Astrocyte (in vitro differentiated cells and primary cell): Measurements from ENCODE around the gene ISL1. TPM values are rescaled to one million over a fixed set of nuclear protein-coding genes. Genes with fewer than 3 reads are reported as not detected.

Experiments
- DNase-seq: peaks from one replicate; pipeline ENCODE4 v3.0.0-alpha.2; 2010; ENCODE audit warnings: low read depth
- FAIRE-seq: peaks from 2 replicates; lab custom pipeline; 2011; peaks lifted over from hg19 to GRCh38; lab: Jason Lieb, UNC
- H2AFZ ChIP-seq: 2 replicates; pipeline ENCODE4 v1.6.0; 2012; ENCODE audit warnings: low read depth, low read length, inconsistent platforms
- H3K27ac ChIP-seq: 2 replicates; pipeline ENCODE4 v1.5.1; 2011; ENCODE audit warnings: low read depth, low read length, inconsistent platforms
- H3K27me3 ChIP-seq: 2 replicates; pipeline ENCODE4 v1.6.0; 2011; ENCODE audit warnings: low read length, inconsistent platforms; ENCODE audit not compliant: insufficient read depth
- H3K36me3 ChIP-seq: 2 replicates; pipeline ENCODE4 v1.5.1; 2011; ENCODE audit warnings: low read length, inconsistent platforms; ENCODE audit not compliant: insufficient read depth
- H3K4me1 ChIP-seq: 2 replicates; pipeline ENCODE4 v1.5.1; 2011; ENCODE audit warnings: low read length, inconsistent platforms; ENCODE audit not compliant: insufficient read depth
- H3K4me2 ChIP-seq: 2 replicates; pipeline ENCODE4 v1.6.0; 2012; ENCODE audit warnings: low read length, inconsistent platforms
- H3K4me3 ChIP-seq: 2 replicates; pipeline ENCODE4 v1.5.1; 2011; ENCODE audit warnings: low read depth, mild to moderate bottlenecking, low read length, inconsistent platforms; ENCODE audit not compliant: insufficient read depth
- H3K79me2 ChIP-seq: 2 replicates; pipeline ENCODE4 v1.6.0; 2012; ENCODE audit warnings: mild to moderate bottlenecking, low read length, inconsistent platforms; ENCODE audit not compliant: insufficient read depth
- H3K9ac ChIP-seq: 2 replicates; pipeline ENCODE4 v1.6.0; 2012; ENCODE audit warnings: mild to moderate bottlenecking, low read length, inconsistent platforms
- H3K9me3 ChIP-seq: 2 replicates; pipeline ENCODE4 v1.5.1; 2012; ENCODE audit warnings: low read depth, mild to moderate bottlenecking, low read length, inconsistent platforms; ENCODE audit not compliant: insufficient read depth
- H4K20me1 ChIP-seq: 2 replicates; pipeline ENCODE4 v1.6.0; 2012; ENCODE audit warnings: low read length, inconsistent platforms; ENCODE audit not compliant: insufficient read depth
- H3K27ac Mint-ChIP-seq: one replicate; pipeline ENCODE4 v1.8.0; 2021; ENCODE audit warnings: mild to moderate bottlenecking, mixed read lengths; ENCODE audit not compliant: unreplicated experiment
- H3K27me3 Mint-ChIP-seq: one replicate; pipeline ENCODE4 v1.8.0; 2021; ENCODE audit warnings: low read depth, mixed read lengths; ENCODE audit not compliant: unreplicated experiment
- H3K36me3 Mint-ChIP-seq: one replicate; pipeline ENCODE4 v1.8.0; 2021; ENCODE audit warnings: low read depth, mixed read lengths; ENCODE audit not compliant: unreplicated experiment
- H3K4me1 Mint-ChIP-seq: one replicate; pipeline ENCODE4 v1.8.0; 2021; ENCODE audit warnings: low read depth, mixed read lengths; ENCODE audit not compliant: unreplicated experiment
- H3K4me3 Mint-ChIP-seq: one replicate; pipeline ENCODE4 v1.8.0; 2021; ENCODE audit warnings: mild to moderate bottlenecking, moderate library complexity, mixed read lengths; ENCODE audit not compliant: unreplicated experiment
- H3K9me3 Mint-ChIP-seq: one replicate; pipeline ENCODE4 v1.8.0; 2021; ENCODE audit warnings: mild to moderate bottlenecking, mixed read lengths; ENCODE audit not compliant: unreplicated experiment
- CTCF ChIP-seq: IDR thresholded peaks from 2 replicates; pipeline ENCODE4 v1.5.1; 2011; ENCODE audit warnings: low read depth, mild to moderate bottlenecking, inconsistent platforms, low read length, moderate library complexity; ENCODE audit not compliant: insufficient read depth
- EZH2 ChIP-seq: IDR thresholded peaks from 2 replicates; pipeline ENCODE4 v1.6.1; 2012; ENCODE audit warnings: mild to moderate bottlenecking, low read length, inconsistent platforms; ENCODE audit not compliant: insufficient read depth
- total RNA-seq: library from RNA; stranded (reverse); gene quantifications from 2 replicates; pipeline ENCODE4 v1.2.1, GENCODE V29; 2021

ISL1 gene
- total RNA-seq, 1 donor from 2014 or later, result 5.4 TPM

- H3K4me2 ChIP-seq, result peak overlapping the region; percentile 71
- H3K4me3 ChIP-seq, result no peak overlapping the region
- H3K9ac ChIP-seq, result no peak overlapping the region
- H3K79me2 ChIP-seq, result no peaks in the 10 kb centered on the region
- Mint-ChIP-seq H3K4me1 (no peaks in the 10 kb centered on the region), H3K4me3 (peak overlapping the region; percentile 68), H3K27ac (no peak overlapping the region), H3K9me3 (peaks cover 4% of the 10 kb centered on the region), H3K36me3 (no peaks in the 10 kb centered on the region), H3K27me3 (peaks cover 91% of the 10 kb centered on the region)
- DNase-seq, result no peak
- H3K27me3 ChIP-seq, result peaks cover 85% of the 10 kb centered on the region
- H2AFZ ChIP-seq, result no peak overlapping the region
- TF ChIP-seq EZH2, result no peak
- no peak for TF ChIP-seq CTCF
- H4K20me1 ChIP-seq, result no peaks in the 10 kb centered on the region
- H3K4me1 ChIP-seq, result peaks cover under 1% of the 10 kb centered on the region
- H3K36me3 ChIP-seq, result no peaks in the 10 kb centered on the region
- no peak overlapping the region for H3K27ac ChIP-seq
- H3K9me3 ChIP-seq, result no peaks in the 10 kb centered on the region
- FAIRE-seq, result no peak
These were observed 5.4 kb downstream of the ISL1 start for GRCh38 chr5:51388488-51389287.

GRCh38 chr5:51389288-51389576 is 6.0 kb downstream of the ISL1 start:
- Histone ChIP-seq H3K9ac (no peak overlapping the region), H3K9me3 (no peaks in the 10 kb centered on the region), H3K36me3 (no peaks in the 10 kb centered on the region), H3K27ac (no peak overlapping the region), H4K20me1 (no peaks in the 10 kb centered on the region), H3K79me2 (no peaks in the 10 kb centered on the region), H2AFZ (no peak overlapping the region), H3K4me2 (peak overlapping the region; percentile 71), H3K4me1 (no peaks in the 10 kb centered on the region), H3K4me3 (no peak overlapping the region), H3K27me3 (peaks cover 81% of the 10 kb centered on the region)
- peak overlapping the region; percentile 68 for H3K4me3 Mint-ChIP-seq
- no peak overlapping the region for H3K27ac Mint-ChIP-seq
- DNase-seq (no peak), FAIRE-seq (no peak)
- peaks cover 4% of the 10 kb centered on the region for H3K9me3 Mint-ChIP-seq
- peaks cover 93% of the 10 kb centered on the region for H3K27me3 Mint-ChIP-seq
- TF ChIP-seq EZH2 (no peak), CTCF (no peak)
- H3K4me1 Mint-ChIP-seq, result no peaks in the 10 kb centered on the region
- no peaks in the 10 kb centered on the region for H3K36me3 Mint-ChIP-seq
